Tibial artery (tissue), 4 donors: ENCODE results near the gene SLC30A4.
A peak's percentile ranks its signal among the peaks of the same experiment; 100 is the strongest.
"Not testable (repeated sequence)": the region's sequence is repeated elsewhere in the genome, so short reads cannot be mapped to it uniquely, and the experiment has no call there.

Experiments
- DNase-seq, 2 donors: peaks; one replicate each; pipeline ENCODE4 v3.0.0-alpha.2; 2019
- H3K27ac ChIP-seq, 2 donors: fragments of 200-600 bp; sonication (generic) in 1 of 2; 1 replicate in 1 of 2; 2 replicates in 1 of 2; pipeline ENCODE4 v1.5.1; 2018 to 2019; ENCODE audit warnings: mild to moderate bottlenecking in 1 of 2
- H3K27me3 ChIP-seq, 2 donors: fragments of 200-600 bp; sonication (generic) in 1 of 2; one replicate each; pipeline versions ENCODE4 v1.5.1 to v1.6.0; 2016 to 2019
- H3K36me3 ChIP-seq, 3 donors: fragments of 200-600 bp; sonication (generic) in 2 of 3; one replicate each; pipeline ENCODE4 v1.5.1; 2016 to 2019; ENCODE audit warnings: mild to moderate bottlenecking in 2 of 3
- H3K4me1 ChIP-seq, 4 donors: fragments of 200-600 bp; sonication (generic) in 2 of 4; 1 replicate in 3 of 4; 2 replicates in 1 of 4; pipeline ENCODE4 v1.5.1; 2016 to 2019
- H3K4me3 ChIP-seq, 2 donors: fragments of 200-600 bp; sonication (generic) in 1 of 2; 1 replicate in 1 of 2; 2 replicates in 1 of 2; pipeline ENCODE4 v1.5.1; 2018 to 2019; ENCODE audit warnings: mild to moderate bottlenecking in 2 of 2
- H3K9me3 ChIP-seq, 3 donors: fragments of 200-600 bp; sonication (generic) in 1 of 3; one replicate each; pipeline ENCODE4 v1.5.1; 2016 to 2019
- intact Hi-C: fragments of 100-400 bp; cut with DNase I; formaldehyde crosslinking; loops from one replicate; pipeline ENCODE4 v1.15.0; 2023; ENCODE audit warnings: low total_unique reads
- TF ChIP-seq, protein P1 (sequence below), 2 experiments: fragments of 200-600 bp in 1 of 2; fragments of 450-650 bp in 1 of 2; IDR thresholded peaks; one replicate each; pipeline ENCODE4 v1.5.1; 2017 to 2019; ENCODE audit warnings: antibody characterized with exemption in 2 of 2, mild to moderate bottlenecking in 1 of 2, moderate library complexity in 1 of 2

The SLC30A4 gene

DNA sequence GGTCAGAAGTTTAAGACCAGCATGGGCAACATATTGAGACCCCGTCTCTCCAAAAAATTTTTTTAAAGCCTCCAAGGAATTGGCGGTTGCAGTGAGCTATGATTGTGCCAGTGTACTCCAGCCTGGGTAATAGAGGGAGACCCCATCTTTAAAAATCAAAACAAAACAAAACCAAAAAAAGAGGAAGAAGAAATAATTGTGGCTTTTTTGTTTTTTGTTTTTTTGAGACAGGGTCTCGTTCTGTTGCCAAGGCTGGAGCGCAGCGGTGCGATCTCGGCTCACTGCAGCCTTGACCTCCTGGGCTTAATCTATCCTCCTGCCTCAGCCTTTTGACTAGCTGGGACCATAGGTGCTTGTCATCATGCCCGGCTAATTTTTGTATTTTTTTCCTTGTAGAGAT is 4.5 kb upstream of the SLC30A4 start:
- intact Hi-C loops = no loop called here
- no peak for DNase-seq
- peaks cover 0 to 7% (median 0%) of the 10 kb centered on the region in 4 donors for H3K4me1 ChIP-seq
- no peaks in the 10 kb centered on the region for H3K9me3 ChIP-seq
- H3K4me3 ChIP-seq = no peak overlapping the region
- TF ChIP-seq, protein P1, sequence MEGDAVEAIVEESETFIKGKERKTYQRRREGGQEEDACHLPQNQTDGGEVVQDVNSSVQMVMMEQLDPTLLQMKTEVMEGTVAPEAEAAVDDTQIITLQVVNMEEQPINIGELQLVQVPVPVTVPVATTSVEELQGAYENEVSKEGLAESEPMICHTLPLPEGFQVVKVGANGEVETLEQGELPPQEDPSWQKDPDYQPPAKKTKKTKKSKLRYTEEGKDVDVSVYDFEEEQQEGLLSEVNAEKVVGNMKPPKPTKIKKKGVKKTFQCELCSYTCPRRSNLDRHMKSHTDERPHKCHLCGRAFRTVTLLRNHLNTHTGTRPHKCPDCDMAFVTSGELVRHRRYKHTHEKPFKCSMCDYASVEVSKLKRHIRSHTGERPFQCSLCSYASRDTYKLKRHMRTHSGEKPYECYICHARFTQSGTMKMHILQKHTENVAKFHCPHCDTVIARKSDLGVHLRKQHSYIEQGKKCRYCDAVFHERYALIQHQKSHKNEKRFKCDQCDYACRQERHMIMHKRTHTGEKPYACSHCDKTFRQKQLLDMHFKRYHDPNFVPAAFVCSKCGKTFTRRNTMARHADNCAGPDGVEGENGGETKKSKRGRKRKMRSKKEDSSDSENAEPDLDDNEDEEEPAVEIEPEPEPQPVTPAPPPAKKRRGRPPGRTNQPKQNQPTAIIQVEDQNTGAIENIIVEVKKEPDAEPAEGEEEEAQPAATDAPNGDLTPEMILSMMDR (IDR thresholded peaks at IDR 0.05) = no peak
- no peak overlapping the region for H3K27ac ChIP-seq
- no peaks in the 10 kb centered on the region for H3K27me3 ChIP-seq
- no peaks in the 10 kb centered on the region for H3K36me3 ChIP-seq

DNA sequence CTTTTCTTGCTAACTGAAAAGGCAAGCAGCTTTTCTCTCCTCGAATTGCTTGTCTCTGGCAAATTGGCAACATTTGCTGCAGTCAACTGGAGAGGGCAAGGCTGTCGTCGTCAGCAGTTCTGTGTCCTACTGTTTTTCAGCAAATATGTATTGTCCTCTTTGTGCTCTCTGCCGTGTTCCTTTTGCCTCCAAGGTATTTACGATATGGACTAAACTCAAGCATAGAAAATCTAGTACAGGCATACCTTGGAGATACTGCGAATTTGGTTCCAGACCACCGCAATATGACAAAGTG is 558 bp upstream of the SLC30A4 start:
- no peaks in the 10 kb centered on the region for H3K36me3 ChIP-seq
- peak overlapping the region; percentile 75 to 92 for H3K4me3 ChIP-seq
- intact Hi-C loops = no loop called here
- DNase-seq = no peak
- TF ChIP-seq, protein P1 (IDR thresholded peaks at IDR 0.05) = no peak
- peaks cover 0 to 29% (median 20%) of the 10 kb centered on the region in 4 donors for H3K4me1 ChIP-seq
- no peaks in the 10 kb centered on the region for H3K27me3 ChIP-seq
- peak overlapping the region; percentile 81 to 83 for H3K27ac ChIP-seq
- H3K9me3 ChIP-seq = no peaks in the 10 kb centered on the region

DNA sequence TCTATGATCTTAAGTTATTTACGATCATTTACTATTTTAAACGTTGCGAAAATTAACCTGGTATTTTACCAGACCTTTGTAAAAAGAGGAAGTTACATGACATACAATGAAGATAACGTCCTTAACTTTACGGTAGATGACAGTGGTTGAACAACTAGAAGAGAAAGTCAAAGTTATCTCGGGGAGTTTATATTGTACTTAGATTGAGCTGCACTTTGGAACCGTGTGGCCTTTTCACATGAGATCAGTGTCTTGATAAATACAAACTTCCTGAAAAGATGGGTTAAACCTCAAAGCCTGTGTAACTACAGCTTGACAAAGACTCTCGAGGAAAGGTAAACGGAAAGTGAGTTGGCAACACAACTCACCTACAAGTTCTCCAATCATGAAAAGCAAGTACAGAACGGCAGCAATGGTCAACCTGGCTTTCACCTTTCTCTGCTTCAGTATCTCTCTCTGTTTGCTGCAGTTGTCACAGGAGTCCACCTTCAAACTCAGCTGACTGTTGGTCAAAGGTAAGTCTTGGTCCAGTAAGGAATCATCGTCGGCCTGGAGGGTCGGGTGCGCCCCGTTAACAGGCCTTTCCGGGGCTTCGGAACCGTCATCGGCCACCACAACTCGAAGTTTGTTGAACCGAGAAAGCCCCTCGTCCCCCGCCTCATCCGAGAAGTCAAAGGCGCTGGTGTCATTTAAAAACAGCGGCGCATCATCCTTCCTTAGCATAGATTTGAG is 793 bp downstream of the SLC30A4 start:
- TF ChIP-seq, protein P1 (IDR thresholded peaks at IDR 0.05) = no peak
- Histone ChIP-seq H3K4me3 (peak overlapping the region; percentile 75 to 92), H3K4me1 (peaks cover 0 to 29% (median 20%) of the 10 kb centered on the region in 4 donors), H3K9me3 (no peaks in the 10 kb centered on the region), H3K36me3 (no peaks in the 10 kb centered on the region), H3K27ac (peak overlapping the region; percentile 81 to 83), H3K27me3 (no peaks in the 10 kb centered on the region)
- DNase-seq = no peak
- intact Hi-C loops = loop anchor here (2.0 kb wide), 1 partner anchor 93 kb away; no protein-coding TSS in a partner anchor

DNA sequence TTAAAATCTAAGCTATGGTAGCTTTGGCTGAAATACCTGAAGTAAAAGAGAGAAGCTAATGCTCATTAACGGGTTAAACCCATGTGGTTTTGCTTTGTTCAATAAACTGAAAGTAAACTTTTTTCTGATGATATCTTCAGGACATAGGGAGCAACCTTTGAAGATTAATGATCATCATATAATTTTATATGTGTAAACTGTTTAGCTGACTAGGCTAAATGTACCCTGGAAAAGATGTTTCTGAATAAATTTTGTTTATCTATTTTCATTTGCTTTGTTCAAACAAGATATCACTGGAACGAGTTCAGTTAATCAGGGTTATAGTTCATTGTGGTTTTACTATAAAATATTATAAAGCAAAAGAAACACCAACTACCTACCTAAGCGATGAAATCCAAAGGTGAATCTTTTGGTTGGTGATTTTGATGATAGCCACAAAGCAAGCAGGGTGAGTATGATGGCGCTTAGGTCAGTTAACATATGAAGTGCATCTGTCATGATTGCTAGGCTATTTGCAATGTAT is 11.7 kb downstream of the SLC30A4 start:
- peaks cover 26 to 32% (median 30%) of the 10 kb centered on the region in 3 donors for H3K36me3 ChIP-seq
- H3K27ac ChIP-seq = no peak overlapping the region
- no peaks in the 10 kb centered on the region for H3K9me3 ChIP-seq
- no peak overlapping the region for H3K4me3 ChIP-seq
- TF ChIP-seq, protein P1 (IDR thresholded peaks at IDR 0.05) = no peak
- H3K4me1 ChIP-seq = no peaks in the 10 kb centered on the region
- DNase-seq = no peak
- intact Hi-C loops = no loop called here
- H3K27me3 ChIP-seq = no peaks in the 10 kb centered on the region

DNA sequence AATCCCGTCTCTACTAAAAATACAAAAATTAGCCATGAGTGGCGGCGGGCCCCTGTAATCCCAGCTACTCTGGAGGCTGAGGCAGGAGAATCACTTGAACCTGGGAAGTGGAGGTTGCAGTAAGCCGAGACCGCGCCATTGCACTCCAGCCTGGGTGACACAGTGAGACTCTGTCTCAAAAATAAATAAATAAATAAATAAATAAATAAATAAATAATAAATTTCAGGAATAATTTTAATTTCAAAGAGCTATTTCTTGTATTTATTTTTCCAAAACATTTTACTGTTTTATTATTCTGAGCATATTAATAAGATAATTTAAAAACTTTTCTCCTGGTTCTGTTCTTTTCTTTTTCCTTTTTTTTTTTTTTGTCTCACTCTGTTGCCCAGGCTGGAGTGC is 15.4 kb downstream of the SLC30A4 start:
- H3K9me3 ChIP-seq, DNase-seq, H3K4me3 ChIP-seq, intact Hi-C loops, H3K4me1 ChIP-seq, H3K27me3 ChIP-seq, H3K27ac ChIP-seq: not testable (repeated sequence)
- H3K36me3 ChIP-seq = peaks cover 28 to 38% (median 34%) of the 10 kb centered on the region in 3 donors

DNA sequence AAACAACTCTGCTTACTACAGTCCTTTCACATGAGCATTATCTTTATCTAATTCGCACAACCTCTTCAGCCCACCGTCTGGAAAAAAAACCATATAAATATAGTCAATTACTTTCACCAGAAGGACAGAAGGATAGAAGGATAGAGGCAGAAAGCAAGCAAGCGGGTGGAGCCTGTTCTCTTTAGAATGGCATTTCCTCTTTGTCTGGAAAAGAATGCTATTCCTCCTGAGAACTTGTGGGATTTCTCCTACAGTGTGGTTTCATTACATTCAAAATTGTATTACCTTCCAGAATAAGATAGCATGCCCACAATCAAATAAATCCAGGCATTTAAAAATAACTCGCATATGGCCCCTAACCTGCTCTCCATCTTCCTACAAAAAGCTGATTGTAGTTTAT is 23.1 kb downstream of the SLC30A4 start:
- no peak for DNase-seq
- Histone ChIP-seq H3K4me3 (no peak overlapping the region), H3K27me3 (no peaks in the 10 kb centered on the region), H3K27ac (no peak overlapping the region), H3K9me3 (no peaks in the 10 kb centered on the region), H3K4me1 (peaks cover 0 to 2% (median 0%) of the 10 kb centered on the region in 4 donors), H3K36me3 (peaks cover 4 to 7% (median 6%) of the 10 kb centered on the region in 3 donors)
- intact Hi-C loops = no loop called here
- TF ChIP-seq, protein P1 (IDR thresholded peaks at IDR 0.05) = no peak
